ENCODE data around the gene OR10G2.

The OR10G2 gene

DNA sequence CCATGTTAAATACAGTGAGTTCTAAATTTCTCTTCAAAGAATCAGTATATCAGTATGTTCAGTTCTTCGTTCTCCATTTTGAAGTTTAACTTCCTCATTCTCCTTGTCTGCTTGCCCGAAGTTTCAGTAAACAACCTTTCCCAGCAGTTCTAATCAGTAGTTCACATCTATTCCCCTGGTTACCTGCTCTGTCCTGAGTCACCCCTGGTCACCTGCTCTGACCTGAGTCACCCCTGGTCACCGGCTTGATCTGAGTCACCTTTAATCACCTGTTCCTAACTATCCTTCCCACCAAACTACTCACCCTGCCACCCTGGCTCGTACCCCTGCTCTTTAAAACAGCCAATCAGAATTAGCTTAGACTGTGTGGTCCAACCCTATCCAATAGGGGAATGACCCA lies 45.4 kb downstream of the OR10G2 start:
- TF ChIP-seq, protein P1, sequence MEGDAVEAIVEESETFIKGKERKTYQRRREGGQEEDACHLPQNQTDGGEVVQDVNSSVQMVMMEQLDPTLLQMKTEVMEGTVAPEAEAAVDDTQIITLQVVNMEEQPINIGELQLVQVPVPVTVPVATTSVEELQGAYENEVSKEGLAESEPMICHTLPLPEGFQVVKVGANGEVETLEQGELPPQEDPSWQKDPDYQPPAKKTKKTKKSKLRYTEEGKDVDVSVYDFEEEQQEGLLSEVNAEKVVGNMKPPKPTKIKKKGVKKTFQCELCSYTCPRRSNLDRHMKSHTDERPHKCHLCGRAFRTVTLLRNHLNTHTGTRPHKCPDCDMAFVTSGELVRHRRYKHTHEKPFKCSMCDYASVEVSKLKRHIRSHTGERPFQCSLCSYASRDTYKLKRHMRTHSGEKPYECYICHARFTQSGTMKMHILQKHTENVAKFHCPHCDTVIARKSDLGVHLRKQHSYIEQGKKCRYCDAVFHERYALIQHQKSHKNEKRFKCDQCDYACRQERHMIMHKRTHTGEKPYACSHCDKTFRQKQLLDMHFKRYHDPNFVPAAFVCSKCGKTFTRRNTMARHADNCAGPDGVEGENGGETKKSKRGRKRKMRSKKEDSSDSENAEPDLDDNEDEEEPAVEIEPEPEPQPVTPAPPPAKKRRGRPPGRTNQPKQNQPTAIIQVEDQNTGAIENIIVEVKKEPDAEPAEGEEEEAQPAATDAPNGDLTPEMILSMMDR (IDR thresholded peaks at IDR 0.05; ENCODE audit: insufficient read depth, low read depth, low read length, missing control alignments): no peak
- DNase-seq (ENCODE audit: low read depth): no peak
- H3K4me3 ChIP-seq (ENCODE audit: low read length): no peak overlapping the region
